Neural cell (in vitro differentiated cells): ENCODE measurements around the gene METTL8. TPM values are rescaled to one million over a fixed set of nuclear protein-coding genes. Genes with fewer than 3 reads are reported as not detected.

Experiments used
- H2AFZ ChIP-seq: fragments of 200-600, 300-800 bp; sonication (generic), shearing (Covaris generic); 2 replicates; pipeline ENCODE4 v1.6.0; 2014; ENCODE audit warnings: low read depth, mild to moderate bottlenecking, antibody characterized with exemption, low read length, moderate library complexity
- H3F3A ChIP-seq: fragments of 200-600 bp; shearing (Covaris generic); 2 replicates; pipeline ENCODE4 v1.6.1; 2016; ENCODE audit warnings: mild to moderate bottlenecking, moderate library complexity, mixed read lengths, antibody characterized with exemption, low read length; ENCODE audit not compliant: insufficient read depth, poor library complexity, severe bottlenecking
- H3K27ac ChIP-seq: fragments of 200-600, 300-800 bp; sonication (generic), shearing (Covaris generic); 2 replicates; pipeline ENCODE4 v1.5.1; 2014; ENCODE audit warnings: mild to moderate bottlenecking, low read length, moderate library complexity
- H3K27me3 ChIP-seq: fragments of 300-800, 200-600 bp; sonication (generic), shearing (Covaris generic); 2 replicates; pipeline ENCODE4 v1.6.0; 2014; ENCODE audit warnings: mild to moderate bottlenecking, low read depth, low read length, moderate library complexity; ENCODE audit not compliant: insufficient read depth
- H3K36me3 ChIP-seq: fragments of 300-800, 200-600 bp; sonication (generic), shearing (Covaris generic); 2 replicates; pipeline ENCODE4 v1.5.1; 2014; ENCODE audit warnings: mild to moderate bottlenecking, antibody characterized with exemption, low read length, moderate library complexity; ENCODE audit not compliant: insufficient read depth
- H3K4me2 ChIP-seq: fragments of 300-800, 200-600 bp; sonication (generic), shearing (Covaris generic); 2 replicates; pipeline ENCODE4 v1.6.0; 2014; ENCODE audit warnings: mild to moderate bottlenecking, low read length
- H3K4me3 ChIP-seq: fragments of 300-800, 200-600 bp; sonication (generic), shearing (Covaris generic); 2 replicates; pipeline ENCODE4 v1.5.1; 2014; ENCODE audit warnings: mild to moderate bottlenecking, low read length, moderate library complexity
- H3K79me2 ChIP-seq: fragments of 200-600 bp; shearing (Covaris generic); replicated peaks from 2 replicates; pipeline ENCODE4 v1.6.0; 2014; ENCODE audit warnings: mild to moderate bottlenecking, low read length, moderate library complexity; ENCODE audit not compliant: insufficient read depth
- H3K9ac ChIP-seq: fragments of 300-800, 200-600 bp; sonication (generic), shearing (Covaris generic); 2 replicates; pipeline ENCODE4 v1.6.1; 2016; ENCODE audit warnings: mild to moderate bottlenecking, low read length, mixed read lengths
- H3K9me2 ChIP-seq: fragments of 200-600 bp; shearing (Covaris generic); 2 replicates; pipeline ENCODE4 v1.6.1; 2016; ENCODE audit warnings: mild to moderate bottlenecking, low read length, mixed read lengths; ENCODE audit not compliant: insufficient read depth
- H3K9me3 ChIP-seq: fragments of 200-600, 300-800 bp; sonication (generic), shearing (Covaris generic); 2 replicates; pipeline ENCODE4 v1.6.1; 2016; ENCODE audit warnings: mild to moderate bottlenecking, mixed run types, low read length, moderate library complexity, mixed read lengths
- H4K20me1 ChIP-seq: fragments of 200-600 bp; shearing (Covaris generic); 2 replicates; pipeline ENCODE4 v1.6.1; 2016; ENCODE audit warnings: mild to moderate bottlenecking, mixed run types; ENCODE audit not compliant: insufficient read depth
- CTCF ChIP-seq: fragments of 450-650 bp; IDR thresholded peaks from 2 replicates; pipeline ENCODE4 v1.5.1; 2014; ENCODE audit warnings: antibody characterized with exemption, mild to moderate bottlenecking, moderate library complexity; ENCODE audit not compliant: poor library complexity, severe bottlenecking
- EP300 ChIP-seq: fragments of 450-650 bp; conservative IDR thresholded peaks from 2 replicates; pipeline ENCODE4 v1.6.1; 2014; ENCODE audit warnings: antibody characterized with exemption, mild to moderate bottlenecking, moderate library complexity; ENCODE audit not compliant: poor library complexity, severe bottlenecking
- EZH2 ChIP-seq: fragments of 200-600, 300-800 bp; shearing (Covaris generic), sonication (generic); IDR thresholded peaks from 2 replicates; pipeline ENCODE4 v1.6.1; 2014; ENCODE audit warnings: antibody characterized with exemption, low read length, borderline replicate concordance, mild to moderate bottlenecking; ENCODE audit not compliant: insufficient read depth, poor library complexity, severe bottlenecking
- MXI1 ChIP-seq: fragments of 450-650 bp; conservative IDR thresholded peaks from 2 replicates; pipeline ENCODE4 v1.6.1; 2014; ENCODE audit warnings: antibody characterized with exemption, mild to moderate bottlenecking; ENCODE audit not compliant: poor library complexity, severe bottlenecking
- POLR2AphosphoS5 ChIP-seq: IDR thresholded peaks from 2 replicates; pipeline ENCODE4 v1.6.1; 2012
- RAD21 ChIP-seq: fragments of 450-650 bp; conservative IDR thresholded peaks from 2 replicates; pipeline ENCODE4 v1.6.1; 2014; ENCODE audit warnings: antibody characterized with exemption, mild to moderate bottlenecking, moderate library complexity
- REST ChIP-seq: IDR thresholded peaks from 2 replicates; pipeline ENCODE4 v1.6.1; 2012; ENCODE audit warnings: borderline replicate concordance
- SMC3 ChIP-seq: fragments of 450-650 bp; conservative IDR thresholded peaks from 2 replicates; pipeline ENCODE4 v1.6.1; 2014; ENCODE audit warnings: antibody characterized with exemption, mild to moderate bottlenecking, moderate library complexity; ENCODE audit not compliant: poor library complexity
- TAF1 ChIP-seq: IDR thresholded peaks from 2 replicates; pipeline ENCODE4 v1.6.1; 2012; ENCODE audit warnings: low read depth
- polyA plus RNA-seq: library from polyadenylated mRNA; depleted of rRNA; stranded (reverse); fragments of >200 nt; gene quantifications from 2 replicates; pipeline ENCODE4 v1.2.3, GENCODE V29; 2014

METTL8 gene
- polyA plus RNA-seq, 1 donor from 2014 or later: 13.7 TPM

GRCh38 chr2:171289991-171290390 lies 143.8 kb downstream of the METTL8 start:
- Histone ChIP-seq H3F3A (no peaks in the 10 kb centered on the region), H3K79me2 (no peaks in the 10 kb centered on the region), H3K36me3 (no peaks in the 10 kb centered on the region), H3K9me2 (no peaks in the 10 kb centered on the region), H3K4me3 (no peak overlapping the region), H3K4me2 (no peak overlapping the region), H3K27ac (no peak overlapping the region), H4K20me1 (no peaks in the 10 kb centered on the region), H2AFZ (no peak overlapping the region), H3K9ac (no peak overlapping the region), H3K9me3 (no peaks in the 10 kb centered on the region), H3K27me3 (no peaks in the 10 kb centered on the region)
- TF ChIP-seq REST (no peak), MXI1 (no peak), EP300 (no peak), EZH2 (no peak), RAD21 (no peak), TAF1 (no peak), SMC3 (no peak), CTCF (no peak), POLR2AphosphoS5 (no peak)

GRCh38 chr2:171289316-171289715 lies 144.5 kb downstream of the METTL8 start:
- H3F3A ChIP-seq: no peaks in the 10 kb centered on the region
- no peaks in the 10 kb centered on the region for H3K27me3 ChIP-seq
- H3K36me3 ChIP-seq: no peaks in the 10 kb centered on the region
- no peaks in the 10 kb centered on the region for H3K9me2 ChIP-seq
- H4K20me1 ChIP-seq: no peaks in the 10 kb centered on the region
- H3K9me3 ChIP-seq: no peaks in the 10 kb centered on the region
- no peak overlapping the region for H3K4me2 ChIP-seq
- TF ChIP-seq REST: no peak
- no peak for TF ChIP-seq MXI1
- TF ChIP-seq EZH2: no peak
- TF ChIP-seq SMC3: no peak
- no peak for TF ChIP-seq RAD21
- no peak for TF ChIP-seq POLR2AphosphoS5
- no peak for TF ChIP-seq CTCF
- no peak for TF ChIP-seq TAF1
- no peak for TF ChIP-seq EP300
- no peak overlapping the region for H2AFZ ChIP-seq
- H3K27ac ChIP-seq: no peak overlapping the region
- H3K9ac ChIP-seq: no peak overlapping the region
- no peak overlapping the region for H3K4me3 ChIP-seq
- no peaks in the 10 kb centered on the region for H3K79me2 ChIP-seq
